GM12801 (cell line): ENCODE data around the gene DENND1B.

ENCODE experiments used
- CTCF ChIP-seq: IDR thresholded peaks from one replicate; pipeline ENCODE4 v1.5.1; 2011; ENCODE audit warnings: control low read depth; ENCODE audit not compliant: insufficient read length; ENCODE audit errors: extremely low read depth

DENND1B gene

GRCh38 chr1:197782722-197783360 lies 7.6 kb upstream of the DENND1B start:
- TF ChIP-seq CTCF, result no peak

GRCh38 chr1:197781968-197782721 lies 6.9 kb upstream of the DENND1B start:
- TF ChIP-seq CTCF, result no peak

GRCh38 chr1:197779921-197780320 lies 4.6 kb upstream of the DENND1B start:
- TF ChIP-seq CTCF, result no peak

GRCh38 chr1:197778366-197778945 lies 3.2 kb upstream of the DENND1B start:
- TF ChIP-seq CTCF, result no peak

- no peak for TF ChIP-seq CTCF
Measured at GRCh38 chr1:197776351-197777105, 1.2 kb upstream of the DENND1B start.

GRCh38 chr1:197774466-197775281 lies 606 bp downstream of the DENND1B start:
- TF ChIP-seq CTCF, result no peak
